HEK293 (cell line): ENCODE data around the gene MLX.

ENCODE experiments used
- ATF2 ChIP-seq: fragments of 450-650 bp; formaldehyde crosslinking; IDR thresholded peaks from 2 replicates; pipeline ENCODE4 v1.5.1; 2016; ENCODE audit warnings: missing biosample characterization, missing genetic modification characterization, low read depth
- EGR2 ChIP-seq: fragments of 450-650 bp; formaldehyde crosslinking; IDR thresholded peaks from 2 replicates; pipeline ENCODE4 v1.5.1; 2016; ENCODE audit warnings: low read depth, missing biosample characterization, missing genetic modification characterization
- KLF16 ChIP-seq: fragments of 450-650 bp; formaldehyde crosslinking; IDR thresholded peaks from 2 replicates; pipeline ENCODE4 v1.5.1; 2017; ENCODE audit warnings: missing biosample characterization, missing genetic modification characterization
- KLF17 ChIP-seq: fragments of 450-650 bp; formaldehyde crosslinking; IDR thresholded peaks from 2 replicates; pipeline ENCODE4 v1.5.1; 2016; ENCODE audit warnings: missing biosample characterization, missing genetic modification characterization
- OVOL3 ChIP-seq: fragments of 450-650 bp; formaldehyde crosslinking; IDR thresholded peaks from 2 replicates; pipeline ENCODE4 v1.5.1; 2016; ENCODE audit warnings: missing biosample characterization, missing genetic modification characterization
- RBAK ChIP-seq: fragments of 450-650 bp; formaldehyde crosslinking; IDR thresholded peaks from 2 replicates; pipeline ENCODE4 v1.5.1; 2016; ENCODE audit warnings: missing biosample characterization, missing genetic modification characterization
- REPIN1 ChIP-seq: fragments of 450-650 bp; formaldehyde crosslinking; IDR thresholded peaks from 2 replicates; pipeline ENCODE4 v1.5.1; 2017; ENCODE audit warnings: missing biosample characterization, missing genetic modification characterization, low read depth
- SP3 ChIP-seq: fragments of 450-650 bp; formaldehyde crosslinking; IDR thresholded peaks from 2 replicates; pipeline ENCODE4 v1.5.1; 2016; ENCODE audit warnings: missing biosample characterization, missing genetic modification characterization
- ZBTB20 ChIP-seq: fragments of 450-650 bp; formaldehyde crosslinking; IDR thresholded peaks from 2 replicates; pipeline ENCODE4 v1.5.1; 2016; ENCODE audit warnings: missing biosample characterization, missing genetic modification characterization
- ZNF169 ChIP-seq: fragments of 450-650 bp; formaldehyde crosslinking; IDR thresholded peaks from 2 replicates; pipeline ENCODE4 v1.5.1; 2016; ENCODE audit warnings: missing biosample characterization, missing genetic modification characterization
- ZNF26 ChIP-seq: fragments of 450-650 bp; formaldehyde crosslinking; IDR thresholded peaks from 2 replicates; pipeline ENCODE4 v1.5.1; 2016; ENCODE audit warnings: missing biosample characterization, missing genetic modification characterization
- ZNF341 ChIP-seq: fragments of 450-650 bp; formaldehyde crosslinking; IDR thresholded peaks from 2 replicates; pipeline ENCODE4; 2016; ENCODE audit warnings: low read depth, missing biosample characterization, missing genetic modification characterization
- ZNF416 ChIP-seq: fragments of 450-650 bp; formaldehyde crosslinking; IDR thresholded peaks from 2 replicates; pipeline ENCODE4 v1.5.1; 2016; ENCODE audit warnings: missing biosample characterization, missing genetic modification characterization
- ZNF548 ChIP-seq: fragments of 450-650 bp; formaldehyde crosslinking; IDR thresholded peaks from 2 replicates; pipeline ENCODE4 v1.5.1; 2016; ENCODE audit warnings: missing biosample characterization, missing genetic modification characterization
- ZNF561 ChIP-seq: fragments of 450-650 bp; IDR thresholded peaks from 2 replicates; pipeline ENCODE4 v1.5.1; 2018; ENCODE audit warnings: missing biosample characterization, missing genetic modification characterization, borderline replicate concordance
- ZNF610 ChIP-seq: fragments of 450-650 bp; formaldehyde crosslinking; IDR thresholded peaks from 2 replicates; pipeline ENCODE4 v1.5.1; 2016; ENCODE audit warnings: missing biosample characterization, missing genetic modification characterization, borderline replicate concordance
- ZNF660 ChIP-seq: fragments of 450-650 bp; IDR thresholded peaks from 2 replicates; pipeline ENCODE4 v1.5.1; 2018; ENCODE audit warnings: missing biosample characterization, mild to moderate bottlenecking, missing genetic modification characterization
- ZNF747 ChIP-seq: fragments of 450-650 bp; formaldehyde crosslinking; IDR thresholded peaks from 2 replicates; pipeline ENCODE4 v1.5.1; 2016; ENCODE audit warnings: missing biosample characterization, missing genetic modification characterization
- ZNF843 ChIP-seq: fragments of 450-650 bp; formaldehyde crosslinking; IDR thresholded peaks from 2 replicates; pipeline ENCODE4 v1.5.1; 2016; ENCODE audit warnings: missing biosample characterization, missing genetic modification characterization
- TF ChIP-seq, protein P1 (sequence below): fragments of 450-650 bp; formaldehyde crosslinking; IDR thresholded peaks from 2 replicates; pipeline ENCODE4 v1.5.1; 2016; ENCODE audit warnings: missing biosample characterization, missing genetic modification characterization
- TF ChIP-seq, protein P2 (sequence below): fragments of 450-650 bp; formaldehyde crosslinking; optimal IDR thresholded peaks from 2 replicates; pipeline ENCODE3; 2016; ENCODE audit warnings: missing biosample characterization, mild to moderate bottlenecking, missing genetic modification characterization
- TF ChIP-seq, protein P3 (sequence below): fragments of 450-650 bp; formaldehyde crosslinking; IDR thresholded peaks from 2 replicates; pipeline ENCODE4 v1.5.1; 2016; ENCODE audit warnings: missing biosample characterization, missing genetic modification characterization, borderline replicate concordance
- TF ChIP-seq, protein P4 (sequence below): fragments of 450-650 bp; formaldehyde crosslinking; IDR thresholded peaks from 2 replicates; pipeline ENCODE4 v1.5.1; 2016; ENCODE audit warnings: missing biosample characterization, missing genetic modification characterization

The MLX gene

GRCh38 chr17:42609182-42609813 is 42.4 kb downstream of the MLX start, which contains the start of the genes RETREG3 and TUBG1 (continued):
- TF ChIP-seq, protein P1, sequence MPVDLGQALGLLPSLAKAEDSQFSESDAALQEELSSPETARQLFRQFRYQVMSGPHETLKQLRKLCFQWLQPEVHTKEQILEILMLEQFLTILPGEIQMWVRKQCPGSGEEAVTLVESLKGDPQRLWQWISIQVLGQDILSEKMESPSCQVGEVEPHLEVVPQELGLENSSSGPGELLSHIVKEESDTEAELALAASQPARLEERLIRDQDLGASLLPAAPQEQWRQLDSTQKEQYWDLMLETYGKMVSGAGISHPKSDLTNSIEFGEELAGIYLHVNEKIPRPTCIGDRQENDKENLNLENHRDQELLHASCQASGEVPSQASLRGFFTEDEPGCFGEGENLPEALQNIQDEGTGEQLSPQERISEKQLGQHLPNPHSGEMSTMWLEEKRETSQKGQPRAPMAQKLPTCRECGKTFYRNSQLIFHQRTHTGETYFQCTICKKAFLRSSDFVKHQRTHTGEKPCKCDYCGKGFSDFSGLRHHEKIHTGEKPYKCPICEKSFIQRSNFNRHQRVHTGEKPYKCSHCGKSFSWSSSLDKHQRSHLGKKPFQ (tag by site-specific recombination), result no peak
- TF ChIP-seq ZNF561 (tag by site-specific recombination), result peak; percentile 92
- TF ChIP-seq ZBTB20 (tag by site-specific recombination), result peak; percentile 25; the same call in 1 of the 2 replicates
- TF ChIP-seq, protein P2, sequence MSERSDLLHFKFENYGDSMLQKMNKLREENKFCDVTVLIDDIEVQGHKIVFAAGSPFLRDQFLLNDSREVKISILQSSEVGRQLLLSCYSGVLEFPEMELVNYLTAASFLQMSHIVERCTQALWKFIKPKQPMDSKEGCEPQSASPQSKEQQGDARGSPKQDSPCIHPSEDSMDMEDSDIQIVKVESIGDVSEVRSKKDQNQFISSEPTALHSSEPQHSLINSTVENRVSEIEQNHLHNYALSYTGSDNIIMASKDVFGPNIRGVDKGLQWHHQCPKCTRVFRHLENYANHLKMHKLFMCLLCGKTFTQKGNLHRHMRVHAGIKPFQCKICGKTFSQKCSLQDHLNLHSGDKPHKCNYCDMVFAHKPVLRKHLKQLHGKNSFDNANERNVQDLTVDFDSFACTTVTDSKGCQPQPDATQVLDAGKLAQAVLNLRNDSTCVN (tag by site-specific recombination), result peak; percentile 99
- no peak for TF ChIP-seq ATF2 (tag by site-specific recombination)
- TF ChIP-seq KLF16 (tag by site-specific recombination), result 0 out of 2 replicates have a peak, but pooled peaks have one; percentile 25
- TF ChIP-seq ZNF341 (tag by site-specific recombination), result peak; percentile 68
- TF ChIP-seq ZNF26 (tag by site-specific recombination), result no peak
- TF ChIP-seq ZNF169, result no peak
- TF ChIP-seq ZNF660, result no peak
- TF ChIP-seq KLF17 (tag by site-specific recombination), result no peak
- peak; percentile 87; the same call in 1 of the 2 replicates for TF ChIP-seq ZNF610 (tag by site-specific recombination)
- no peak for TF ChIP-seq RBAK
- TF ChIP-seq, protein P3, sequence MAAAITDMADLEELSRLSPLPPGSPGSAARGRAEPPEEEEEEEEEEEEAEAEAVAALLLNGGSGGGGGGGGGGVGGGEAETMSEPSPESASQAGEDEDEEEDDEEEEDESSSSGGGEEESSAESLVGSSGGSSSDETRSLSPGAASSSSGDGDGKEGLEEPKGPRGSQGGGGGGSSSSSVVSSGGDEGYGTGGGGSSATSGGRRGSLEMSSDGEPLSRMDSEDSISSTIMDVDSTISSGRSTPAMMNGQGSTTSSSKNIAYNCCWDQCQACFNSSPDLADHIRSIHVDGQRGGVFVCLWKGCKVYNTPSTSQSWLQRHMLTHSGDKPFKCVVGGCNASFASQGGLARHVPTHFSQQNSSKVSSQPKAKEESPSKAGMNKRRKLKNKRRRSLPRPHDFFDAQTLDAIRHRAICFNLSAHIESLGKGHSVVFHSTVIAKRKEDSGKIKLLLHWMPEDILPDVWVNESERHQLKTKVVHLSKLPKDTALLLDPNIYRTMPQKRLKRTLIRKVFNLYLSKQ (tag by site-specific recombination), result no peak
- peak; percentile 77 for TF ChIP-seq SP3 (tag by site-specific recombination)
- TF ChIP-seq REPIN1 (tag by site-specific recombination), result peak; percentile 44; the same call in 1 of the 2 replicates
- TF ChIP-seq, protein P4, sequence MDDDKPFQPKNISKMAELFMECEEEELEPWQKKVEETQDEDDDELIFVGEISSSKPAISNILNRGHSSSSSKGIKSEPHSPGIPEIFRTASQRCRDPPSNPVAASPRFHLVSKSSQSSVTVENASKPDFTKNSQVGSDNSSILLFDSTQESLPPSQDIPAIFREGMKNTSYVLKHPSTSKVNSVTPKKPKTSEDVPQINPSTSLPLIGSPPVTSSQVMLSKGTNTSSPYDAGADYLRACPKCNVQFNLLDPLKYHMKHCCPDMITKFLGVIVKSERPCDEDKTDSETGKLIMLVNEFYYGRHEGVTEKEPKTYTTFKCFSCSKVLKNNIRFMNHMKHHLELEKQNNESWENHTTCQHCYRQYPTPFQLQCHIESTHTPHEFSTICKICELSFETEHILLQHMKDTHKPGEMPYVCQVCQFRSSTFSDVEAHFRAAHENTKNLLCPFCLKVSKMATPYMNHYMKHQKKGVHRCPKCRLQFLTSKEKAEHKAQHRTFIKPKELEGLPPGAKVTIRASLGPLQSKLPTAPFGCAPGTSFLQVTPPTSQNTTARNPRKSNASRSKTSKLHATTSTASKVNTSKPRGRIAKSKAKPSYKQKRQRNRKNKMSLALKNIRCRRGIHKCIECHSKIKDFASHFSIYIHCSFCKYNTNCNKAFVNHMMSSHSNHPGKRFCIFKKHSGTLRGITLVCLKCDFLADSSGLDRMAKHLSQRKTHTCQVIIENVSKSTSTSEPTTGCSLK (tag by site-specific recombination), result no peak
- TF ChIP-seq ZNF416 (tag by site-specific recombination), result no peak
- no peak for TF ChIP-seq ZNF747
- no peak for TF ChIP-seq ZNF548 (tag by site-specific recombination)
- TF ChIP-seq ZNF843 (tag by site-specific recombination), result 0 out of 2 replicates have a peak, but pooled peaks have one; percentile 13
- TF ChIP-seq EGR2 (tag by site-specific recombination), result peak; percentile 70
- TF ChIP-seq OVOL3 (tag by site-specific recombination), result no peak
